NCI-H526 (cell line): ENCODE data around the gene UMPS.

Experiments used
- DNase-seq, 2 experiments: peaks; one replicate each; lab custom pipeline; 2025; lab: John Stamatoyannopoulos, UW

Gene UMPS

DNA sequence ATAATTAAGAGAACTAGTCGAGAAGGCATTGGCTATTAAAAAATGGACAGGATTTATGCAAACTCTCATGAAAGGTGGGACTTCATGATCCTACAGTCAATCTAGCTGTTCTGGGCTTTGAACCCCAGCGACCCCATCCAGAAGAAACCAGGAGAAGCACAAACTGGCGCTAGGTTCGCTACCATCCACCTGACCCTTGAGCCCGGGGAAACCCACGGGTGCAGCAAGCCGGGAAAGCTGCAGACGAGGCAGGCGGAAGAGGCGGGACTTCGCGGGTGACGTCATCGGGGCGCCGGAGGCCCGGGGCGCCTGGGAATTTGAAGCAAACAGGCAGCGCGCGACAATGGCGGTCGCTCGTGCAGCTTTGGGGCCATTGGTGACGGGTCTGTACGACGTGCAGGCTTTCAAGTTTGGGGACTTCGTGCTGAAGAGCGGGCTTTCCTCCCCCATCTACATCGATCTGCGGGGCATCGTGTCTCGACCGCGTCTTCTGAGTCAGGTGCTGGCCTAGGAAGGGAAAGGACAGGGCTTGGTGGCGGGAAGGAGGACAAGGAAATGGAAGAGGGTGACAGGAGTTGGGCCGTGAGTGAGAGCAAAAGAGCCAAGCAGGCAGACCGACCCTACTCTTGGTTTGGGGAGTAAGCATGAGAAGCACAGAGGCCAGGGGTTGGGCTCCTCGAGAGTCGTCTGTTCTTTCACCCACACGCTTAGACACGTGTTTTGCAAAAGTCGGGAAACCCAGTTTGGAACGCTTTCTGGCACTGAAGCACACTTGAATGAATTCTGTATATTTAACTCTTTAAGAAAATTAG is at the start of gene UMPS:
UMPS (plus strand) TSS at position 324 of the 812 bp plus-strand sequence; CDS start at position 344, 20 bp downstream.
- DNase-seq, result peak; percentile 71 to 95

- no peak for DNase-seq
Measured at GRCh38 chr3:124680521-124680920, 49.7 kb upstream of the UMPS start.

GRCh38 chr3:124682263-124682662 is 48.0 kb upstream of the UMPS start:
- no peak for DNase-seq

DNA sequence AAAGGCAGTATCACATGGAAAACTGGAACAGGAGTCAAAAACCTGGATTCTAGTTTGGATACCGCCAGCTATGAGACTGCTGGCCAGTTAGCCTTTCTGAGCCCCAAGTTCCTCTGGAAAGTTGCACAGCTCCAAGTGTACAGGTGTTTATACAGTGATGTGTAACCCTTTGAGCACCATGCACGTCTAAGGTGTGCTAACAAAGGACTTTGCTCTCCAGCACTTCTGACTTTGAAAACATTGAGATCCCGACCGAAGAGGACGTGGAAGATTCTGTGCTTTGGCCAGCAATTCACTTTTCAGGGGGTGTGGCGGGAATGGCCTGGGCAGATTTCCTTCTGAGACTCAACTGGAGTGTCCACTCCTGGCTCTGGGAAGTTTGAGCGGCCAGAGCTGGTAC is 45.8 kb upstream of the UMPS start:
- DNase-seq, result no peak

DNA sequence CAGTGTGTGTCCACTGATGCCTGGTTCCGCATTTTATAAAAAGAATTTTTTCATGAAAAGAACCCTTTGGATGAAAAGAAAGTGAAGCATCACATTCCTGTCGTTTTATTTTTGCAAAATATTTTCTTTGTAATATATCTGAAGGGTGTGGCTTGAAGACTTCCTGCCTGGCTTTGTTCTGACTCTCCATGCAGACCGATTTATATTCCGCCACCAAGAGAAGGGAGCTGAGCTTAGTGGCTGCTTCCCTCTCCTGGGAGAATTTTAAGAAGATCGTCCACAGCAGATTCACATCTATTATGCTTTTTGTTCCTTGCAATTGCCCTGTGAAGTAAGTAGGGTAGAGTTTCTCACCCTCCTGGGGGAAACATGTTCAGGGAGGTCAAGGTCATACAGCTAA is 45.2 kb upstream of the UMPS start:
- DNase-seq, result no peak

DNA sequence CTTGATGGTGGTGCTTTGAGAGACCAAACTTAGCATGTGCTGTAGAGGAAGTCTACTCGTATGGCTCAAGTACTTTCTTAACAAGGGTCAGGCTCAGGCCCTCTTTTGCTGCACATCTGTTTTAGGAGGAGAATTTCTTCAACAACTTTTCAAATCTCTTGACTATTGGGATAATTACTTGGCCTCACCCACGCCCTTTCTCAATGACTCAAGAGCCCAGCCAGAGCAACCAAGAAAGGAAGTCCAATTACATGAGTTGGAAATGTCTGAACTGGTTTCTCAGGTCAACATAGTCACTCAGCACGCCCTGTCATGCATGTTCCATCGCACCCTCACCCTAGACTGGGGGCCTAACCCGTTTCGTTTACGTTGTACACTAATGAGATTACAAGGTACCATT is 44.8 kb upstream of the UMPS start:
- no peak for DNase-seq

DNA sequence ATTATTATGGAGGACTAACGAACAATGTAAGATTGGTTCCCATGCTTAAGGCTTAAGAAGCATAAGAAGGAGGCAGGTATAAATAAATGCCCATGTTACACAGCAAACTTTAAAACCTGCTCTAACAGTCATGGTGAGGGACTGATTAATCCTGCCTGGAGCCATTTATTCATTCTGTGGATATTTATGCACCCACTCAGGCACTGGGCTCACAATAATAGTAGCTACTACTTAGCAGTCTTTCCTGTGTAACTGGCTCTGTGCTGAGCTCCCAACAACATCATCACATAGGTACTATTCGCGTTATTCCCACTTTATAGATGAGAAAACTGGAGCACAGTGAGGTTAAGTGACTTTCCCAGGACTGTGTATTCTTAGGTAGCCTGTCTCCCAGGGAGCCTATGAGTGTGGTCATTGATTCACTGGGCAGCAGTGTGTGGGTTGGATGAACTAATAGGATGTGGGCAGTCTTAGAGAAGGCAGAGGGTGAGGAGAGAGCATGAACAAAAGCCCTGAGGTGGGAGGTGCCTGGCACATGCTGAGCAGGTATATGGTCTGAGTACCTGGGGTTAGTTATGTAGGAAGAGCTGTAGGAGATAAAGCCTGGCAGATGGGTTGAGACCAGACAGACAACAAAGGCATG is 44.1 kb upstream of the UMPS start:
- no peak for DNase-seq

DNA sequence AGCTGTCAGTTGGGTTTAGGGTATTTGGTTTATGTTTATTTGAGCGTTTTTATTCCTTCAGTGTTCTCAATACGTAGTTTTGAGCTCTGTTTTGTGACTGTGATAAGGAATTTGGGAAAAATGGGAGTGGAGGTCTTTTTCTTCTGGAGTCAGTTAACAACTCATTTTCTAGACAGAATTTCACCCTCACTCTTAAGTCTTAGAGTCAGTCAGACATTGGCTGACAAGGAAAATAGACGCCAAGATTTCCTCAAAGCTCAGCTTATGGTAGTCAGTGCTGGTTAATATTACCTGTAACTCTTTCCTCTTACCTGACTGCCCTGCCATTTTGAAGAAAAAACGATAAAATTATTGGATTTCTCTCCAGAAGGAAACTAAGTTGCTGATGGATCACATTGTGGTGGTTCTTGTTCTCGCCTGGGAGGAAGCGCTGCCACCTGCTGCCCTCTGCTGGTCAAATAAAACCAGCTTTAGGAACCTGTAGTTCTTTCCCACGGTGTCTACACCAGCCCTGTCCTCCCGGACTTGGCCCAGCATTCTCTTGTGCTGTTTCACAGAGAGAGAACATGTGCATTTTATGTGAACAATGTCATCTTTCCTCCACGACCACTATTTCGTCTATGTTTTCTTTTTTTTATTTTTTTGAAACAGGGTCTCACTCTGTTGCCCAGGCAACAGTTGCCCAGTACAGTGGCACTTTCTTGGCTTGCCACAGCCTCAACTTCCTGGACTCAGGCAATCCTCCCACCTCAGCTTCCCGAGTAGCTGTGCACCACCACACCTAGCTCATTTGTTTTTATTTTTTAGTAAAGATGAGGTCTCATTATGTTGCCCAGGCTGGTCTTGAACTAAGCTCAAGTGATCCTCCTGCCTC is 41.4 kb upstream of the UMPS start:
- peak; percentile 38 to 83 for DNase-seq

DNA sequence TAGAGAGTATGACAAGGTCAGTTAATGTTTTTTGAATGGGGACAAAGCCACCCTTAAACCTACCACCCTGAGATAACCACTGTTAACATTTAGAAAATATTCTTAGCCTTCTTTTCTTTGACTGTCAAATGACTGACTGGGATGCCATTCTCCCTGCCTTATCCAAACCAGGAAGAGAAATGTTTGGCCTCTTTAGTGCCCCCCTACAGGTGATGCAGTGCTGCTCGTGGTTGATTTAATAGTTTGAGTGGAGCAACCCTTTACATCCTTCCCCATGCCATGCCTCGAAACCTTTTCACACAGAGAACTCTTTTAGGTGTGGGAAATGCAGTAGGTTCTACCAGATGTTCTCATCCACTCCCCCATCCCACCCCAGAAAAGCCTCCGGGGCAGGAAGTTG is 38.7 kb upstream of the UMPS start:
- DNase-seq, result no peak

- no peak for DNase-seq
Measured at GRCh38 chr3:124694486-124694885, 35.8 kb upstream of the UMPS start.

- DNase-seq, result no peak
Measured at GRCh38 chr3:124695369-124695768, 34.9 kb upstream of the UMPS start.

GRCh38 chr3:124696006-124696405 is 34.2 kb upstream of the UMPS start:
- no peak for DNase-seq

DNA sequence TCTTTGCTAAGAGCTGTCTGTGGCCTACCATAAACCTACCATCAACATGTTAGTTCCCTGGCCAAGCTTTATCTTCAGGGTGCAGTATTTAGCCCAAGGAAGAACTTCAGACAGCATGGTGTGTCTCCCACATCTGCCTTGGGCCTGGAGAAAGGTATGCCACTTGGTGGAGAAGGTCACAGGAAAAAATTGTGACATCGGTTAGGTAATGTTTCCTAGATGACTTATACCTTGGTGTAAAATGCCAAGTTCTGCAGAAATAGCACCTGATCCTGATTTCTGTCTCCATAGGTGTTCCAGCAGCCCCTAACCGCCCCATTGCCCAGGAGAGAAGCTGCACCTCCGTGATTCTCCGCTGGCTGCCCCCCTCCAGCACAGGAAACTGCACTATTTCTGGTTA is 33.0 kb upstream of the UMPS start:
- no peak for DNase-seq

DNA sequence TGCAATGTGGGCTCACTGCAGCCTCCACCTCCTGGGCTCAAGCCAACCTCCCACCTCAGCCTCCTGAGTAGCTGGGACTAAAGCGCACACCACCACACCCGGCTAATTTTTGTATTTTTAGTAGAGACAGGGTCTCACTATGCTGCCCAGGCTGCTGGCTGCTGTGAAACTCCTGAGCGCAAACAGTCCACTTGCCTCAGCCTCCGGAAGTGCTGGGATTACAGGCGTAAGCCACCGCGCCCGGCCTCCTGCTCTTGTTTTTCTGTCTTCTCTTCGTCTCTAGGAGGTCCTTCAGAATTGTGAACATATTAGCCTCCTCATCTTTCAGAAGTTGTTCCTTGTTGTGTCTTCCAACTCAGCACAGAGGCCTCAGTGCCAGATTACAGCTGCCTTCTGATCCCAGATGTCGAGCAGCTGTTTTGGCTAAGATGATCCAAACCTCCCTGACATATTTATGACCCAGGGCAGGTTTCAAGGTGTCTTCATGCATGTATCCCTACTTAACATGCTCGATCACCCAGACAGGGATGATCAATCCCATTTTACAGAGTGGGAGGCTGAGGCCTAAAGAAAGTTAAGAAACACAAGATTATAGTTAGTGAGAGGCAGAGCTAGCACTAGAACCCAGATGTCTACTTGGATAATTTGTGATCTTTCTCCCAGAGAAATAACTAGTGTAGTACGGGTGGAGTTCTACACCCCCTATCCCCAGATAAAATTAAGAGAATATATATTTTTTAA is 32.1 kb upstream of the UMPS start:
- DNase-seq, result no peak

- DNase-seq, result no peak
Measured at GRCh38 chr3:124699051-124699450, 31.2 kb upstream of the UMPS start.

- DNase-seq, result no peak
Measured at GRCh38 chr3:124699686-124700396, 30.4 kb upstream of the UMPS start.

GRCh38 chr3:124700880-124701684 is 29.2 kb upstream of the UMPS start:
- no peak for DNase-seq

- DNase-seq, result no peak
Measured at GRCh38 chr3:124701687-124702086, 28.6 kb upstream of the UMPS start.

DNA sequence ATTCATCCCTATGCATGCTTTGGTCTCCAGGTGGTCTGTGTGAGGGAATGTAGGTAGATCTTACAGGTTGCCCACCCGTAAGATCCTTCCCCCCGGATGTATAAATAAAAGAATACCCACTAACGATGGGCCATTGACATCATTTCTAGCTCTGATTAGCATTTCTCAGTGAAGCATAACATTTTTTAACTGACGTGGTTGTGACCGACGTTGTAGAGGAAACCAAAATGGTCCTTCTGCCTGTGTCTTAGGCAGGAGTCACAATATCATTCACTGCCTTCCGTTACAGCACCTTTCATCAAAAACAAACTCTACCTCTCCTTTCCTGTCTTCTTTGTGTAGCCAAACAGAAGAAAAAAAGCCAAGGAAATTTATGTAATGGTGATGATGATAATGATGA is 27.3 kb upstream of the UMPS start:
- no peak for DNase-seq

GRCh38 chr3:124705552-124705951 is 24.7 kb upstream of the UMPS start:
- no peak for DNase-seq
